NCI-H2227 (cell line): ENCODE measurements around the gene KIAA0319L.
"Not testable (repeated sequence)": the region's sequence is repeated elsewhere in the genome, so short reads cannot be mapped to it uniquely, and the experiment has no call there.

Experiments used
- DNase-seq: peaks from one replicate; lab custom pipeline; 2025; ENCODE audit not compliant: unreplicated experiment; lab: John Stamatoyannopoulos, UW

The KIAA0319L gene

GRCh38 chr1:35581621-35582020 lies 24.4 kb upstream of the KIAA0319L start:
- DNase-seq = not testable (repeated sequence)

- no peak for DNase-seq
Measured at GRCh38 chr1:35580949-35581388, 23.8 kb upstream of the KIAA0319L start.

GRCh38 chr1:35577071-35577998 lies 20.1 kb upstream of the KIAA0319L start:
- DNase-seq = no peak

- DNase-seq = not testable (repeated sequence)
Measured at GRCh38 chr1:35576766-35577070, 19.5 kb upstream of the KIAA0319L start.

- DNase-seq = no peak
Measured at GRCh38 chr1:35576061-35576765, 19.0 kb upstream of the KIAA0319L start.

GRCh38 chr1:35575416-35575958 lies 18.3 kb upstream of the KIAA0319L start:
- DNase-seq = no peak

GRCh38 chr1:35574655-35575415 lies 17.6 kb upstream of the KIAA0319L start:
- no peak for DNase-seq

- DNase-seq = no peak
Measured at GRCh38 chr1:35574125-35574654, 17.0 kb upstream of the KIAA0319L start.

GRCh38 chr1:35573198-35574124 lies 16.3 kb upstream of the KIAA0319L start, which contains the start of gene TFAP2E:
TFAP2E (plus strand) TSS chr1:35573314; CDS start chr1:35573578, 264 bp downstream.
- DNase-seq = peak; percentile 80

- no peak for DNase-seq
Measured at GRCh38 chr1:35572296-35572695, 15.1 kb upstream of the KIAA0319L start.

GRCh38 chr1:35571263-35571662 lies 14.1 kb upstream of the KIAA0319L start:
- DNase-seq = no peak

- no peak for DNase-seq
Measured at GRCh38 chr1:35570589-35571137, 13.5 kb upstream of the KIAA0319L start.

GRCh38 chr1:35569936-35570335 lies 12.7 kb upstream of the KIAA0319L start:
- DNase-seq = no peak

- DNase-seq = peak; percentile 79
Measured at GRCh38 chr1:35568975-35569395, 11.8 kb upstream of the KIAA0319L start.

- DNase-seq = no peak
Measured at GRCh38 chr1:35567947-35568558, 10.8 kb upstream of the KIAA0319L start.

GRCh38 chr1:35565742-35566133 lies 8.5 kb upstream of the KIAA0319L start:
- DNase-seq = no peak

GRCh38 chr1:35564884-35565741 lies 7.9 kb upstream of the KIAA0319L start:
- no peak for DNase-seq
